GM21447 (cell line): Measurements from ENCODE around the gene FHIT.

ENCODE experiments used
- ATAC-seq: cut with Tn5 transposase; IDR thresholded peaks from one replicate; pipeline ENCODE4 v1.9.1; 2021; ENCODE audit not compliant: unreplicated experiment

The FHIT gene

DNA sequence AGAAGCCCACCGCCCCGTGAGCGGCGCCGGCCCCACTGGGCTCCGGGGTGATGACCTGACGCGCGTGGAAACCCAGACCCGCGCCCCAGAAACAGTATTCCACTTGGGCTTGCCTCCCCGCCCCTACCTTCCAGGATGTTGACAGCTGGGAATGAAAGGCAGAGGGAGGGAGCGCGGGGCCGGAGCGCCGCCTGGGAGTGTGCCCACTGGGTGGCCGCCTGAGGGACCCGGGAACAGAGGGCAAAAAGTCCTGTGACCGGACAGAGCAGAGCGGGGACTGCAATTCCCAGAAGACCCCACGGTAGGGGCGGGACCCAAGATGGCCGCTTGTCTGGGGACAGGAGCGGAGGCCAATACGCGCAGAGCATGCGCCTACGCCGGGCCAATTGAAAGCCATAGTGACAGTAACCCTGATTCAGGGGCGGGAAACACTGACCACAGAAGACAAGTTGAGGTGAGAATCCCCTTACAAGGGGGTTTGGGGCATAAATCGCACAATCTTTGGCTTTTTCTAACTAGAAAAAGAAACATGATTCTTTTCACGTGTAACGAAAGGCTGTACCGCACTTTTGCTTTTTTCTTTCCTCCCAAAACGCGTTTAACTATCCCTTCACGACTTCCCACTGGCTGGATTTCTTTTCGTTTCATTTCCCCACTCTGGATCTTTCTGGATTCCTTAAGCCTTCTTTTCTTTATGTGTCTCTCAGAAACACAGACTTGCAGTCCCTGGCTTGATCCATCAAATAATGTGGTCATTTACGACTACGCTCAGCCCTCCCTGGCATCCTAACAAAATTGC, at the start of gene FHIT:
Gene FHIT, minus strand, starts transcription at position 279 of the 799 bp plus-strand sequence.
- peak; percentile 88 for ATAC-seq

DNA sequence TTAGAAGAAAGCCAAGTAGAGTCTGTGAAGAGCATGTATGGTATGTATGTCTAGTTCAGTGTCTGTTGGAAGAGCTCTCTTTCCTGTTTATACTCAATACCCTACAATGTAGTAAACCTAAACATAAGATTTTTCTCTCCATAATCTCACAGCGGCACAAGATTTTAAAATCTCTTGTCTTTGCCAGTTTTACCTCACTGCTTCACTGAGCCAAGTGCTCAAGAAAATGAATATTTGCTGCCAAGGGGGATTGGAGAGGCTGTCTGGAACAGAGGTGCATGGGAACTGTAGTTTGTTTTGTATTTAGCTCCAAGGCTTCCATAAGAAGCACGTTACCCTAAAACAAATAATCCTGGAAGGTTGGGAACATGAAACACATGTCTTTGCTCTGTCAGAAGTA, 49.5 kb upstream of the FHIT start:
- no peak for ATAC-seq

DNA sequence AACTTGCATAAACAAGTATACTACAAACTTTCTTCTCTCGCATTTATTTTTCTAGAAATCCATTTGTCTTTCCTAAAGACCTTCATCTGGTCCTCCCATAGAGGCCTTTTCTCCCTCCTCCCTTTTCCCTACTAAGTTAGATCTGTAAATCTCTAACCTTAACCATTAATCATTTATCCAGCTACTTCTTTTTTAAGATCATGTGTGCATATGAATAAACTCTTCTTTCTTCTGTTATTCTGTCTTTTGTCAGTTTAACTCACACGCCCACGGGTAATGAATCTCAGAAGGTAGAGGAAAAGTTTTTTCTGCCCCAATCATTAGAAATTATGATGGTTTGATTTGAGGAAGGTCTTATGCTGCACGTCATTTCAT, 48.7 kb upstream of the FHIT start:
- ATAC-seq: no peak

DNA sequence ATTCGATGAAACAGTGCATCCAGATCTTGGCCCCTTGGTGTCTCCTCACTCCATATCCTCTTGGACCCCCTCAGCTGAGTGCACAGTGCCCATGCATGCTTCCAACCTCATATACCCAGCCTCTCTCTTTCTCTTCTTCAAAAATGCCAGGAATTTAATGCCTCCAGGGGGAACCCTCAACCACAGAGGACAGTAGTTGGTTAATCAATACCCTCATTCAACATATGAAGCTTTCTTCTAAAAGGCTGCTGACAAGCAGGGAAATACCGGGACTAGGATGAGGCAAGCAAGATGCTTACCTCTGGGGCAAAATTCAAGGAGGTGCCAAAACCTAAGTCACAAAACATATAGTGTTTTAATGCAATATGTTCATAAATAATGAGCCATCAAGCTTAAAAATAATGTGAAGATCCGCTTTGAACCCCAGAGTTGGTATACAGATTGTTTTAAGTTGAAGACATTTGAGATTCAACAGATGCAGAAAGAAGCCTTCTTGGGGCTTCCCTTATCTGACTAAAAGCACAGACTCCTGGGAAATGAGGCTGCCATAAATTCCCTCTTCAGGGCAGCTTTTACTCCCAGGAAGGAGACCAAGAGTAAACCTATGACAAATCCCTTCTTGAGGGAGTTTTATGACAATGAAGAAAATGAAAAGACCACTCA, 48.2 kb upstream of the FHIT start:
- ATAC-seq: no peak

DNA sequence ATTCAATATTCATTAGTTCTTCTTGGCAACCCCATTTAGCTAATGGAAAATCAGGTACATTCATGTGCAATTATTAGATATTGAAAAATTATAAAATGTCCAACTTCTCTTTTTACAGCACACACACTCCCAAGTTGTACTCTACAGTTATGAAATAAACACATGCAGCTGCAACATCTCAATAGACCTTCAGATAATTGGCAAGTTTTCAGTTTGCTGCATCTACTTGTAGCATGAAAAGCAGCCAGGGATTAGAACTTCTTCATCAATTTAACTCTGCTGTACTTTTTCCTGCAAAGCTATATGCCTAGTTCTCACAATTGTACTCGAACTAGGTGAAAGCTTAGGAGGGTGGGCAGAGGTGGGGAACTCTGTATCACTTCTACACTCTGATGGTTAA, 46.6 kb upstream of the FHIT start:
- no peak for ATAC-seq

DNA sequence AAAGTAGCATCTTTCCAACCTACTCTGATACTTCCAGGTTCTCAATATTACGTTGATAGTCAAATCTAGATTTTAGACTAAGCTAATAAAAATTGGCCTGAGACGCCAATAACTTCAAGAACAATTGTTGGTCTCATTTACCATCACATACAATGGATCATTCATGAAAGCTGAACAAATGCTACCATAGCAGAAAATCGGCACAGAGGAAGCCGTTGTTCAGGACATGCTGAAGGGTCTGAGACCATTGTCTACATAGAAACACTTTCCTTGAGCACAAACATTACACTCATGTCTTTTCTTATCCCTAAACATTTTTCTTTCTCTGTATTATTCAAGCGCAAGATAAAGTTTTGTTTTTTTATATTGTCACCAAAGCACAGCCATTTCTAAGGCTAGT, 37.2 kb upstream of the FHIT start:
- ATAC-seq: no peak

DNA sequence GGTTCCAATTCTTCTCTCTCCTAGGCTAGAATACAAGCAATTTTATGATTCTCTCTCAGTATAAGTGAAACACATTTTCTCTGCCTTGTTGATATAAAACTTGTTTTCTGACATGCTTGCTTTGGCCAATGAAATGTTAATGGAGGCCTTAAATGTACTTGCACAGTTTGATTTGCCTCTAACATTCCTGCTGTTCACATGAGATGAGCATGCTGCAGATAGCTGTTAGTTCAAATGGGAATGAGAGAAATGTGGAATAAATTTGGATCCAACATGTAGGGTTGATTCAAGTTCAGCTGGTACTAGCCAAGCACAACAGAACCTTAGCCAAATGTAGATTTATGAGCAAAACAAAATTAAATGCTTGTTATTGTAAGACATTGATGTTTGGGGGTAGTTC, 32.6 kb upstream of the FHIT start:
- no peak for ATAC-seq

DNA sequence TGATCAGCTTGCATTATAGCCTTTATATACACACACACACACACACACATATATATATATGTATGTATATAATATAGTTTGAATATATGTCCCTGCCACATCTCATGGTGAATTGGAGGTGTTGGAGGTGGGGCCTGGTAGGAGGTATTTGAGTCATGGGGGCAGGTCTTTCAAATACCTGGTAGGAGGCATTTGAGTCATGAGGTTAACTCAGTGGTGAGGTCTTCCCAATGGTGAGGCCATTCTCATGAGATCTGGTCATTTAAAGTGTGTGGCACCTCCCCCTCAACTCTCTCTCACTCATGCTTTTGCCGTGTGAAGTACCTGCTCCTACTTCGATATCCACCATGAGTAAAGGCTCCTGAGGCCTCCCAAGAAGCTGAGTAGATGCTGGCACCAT, 27.5 kb upstream of the FHIT start:
- no peak for ATAC-seq

DNA sequence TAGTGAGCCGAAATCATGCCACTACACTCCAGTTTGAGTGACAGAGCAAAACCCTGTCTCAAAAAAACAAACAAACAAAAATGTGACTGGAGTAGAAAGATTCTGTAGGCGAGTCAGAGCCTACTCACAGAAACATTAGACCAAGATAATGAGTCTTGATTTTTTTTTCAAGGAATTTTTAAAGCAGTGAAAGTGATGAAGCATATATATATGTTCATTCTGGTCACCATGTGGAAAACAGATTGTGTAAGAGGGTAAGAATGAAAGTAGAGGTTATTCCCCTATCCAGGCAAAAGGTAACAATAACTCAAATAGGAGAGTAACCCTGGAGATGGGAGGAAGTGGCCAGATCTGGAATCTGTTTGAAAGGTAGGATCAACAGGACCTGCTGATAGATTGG, 26.2 kb upstream of the FHIT start:
- no peak for ATAC-seq

DNA sequence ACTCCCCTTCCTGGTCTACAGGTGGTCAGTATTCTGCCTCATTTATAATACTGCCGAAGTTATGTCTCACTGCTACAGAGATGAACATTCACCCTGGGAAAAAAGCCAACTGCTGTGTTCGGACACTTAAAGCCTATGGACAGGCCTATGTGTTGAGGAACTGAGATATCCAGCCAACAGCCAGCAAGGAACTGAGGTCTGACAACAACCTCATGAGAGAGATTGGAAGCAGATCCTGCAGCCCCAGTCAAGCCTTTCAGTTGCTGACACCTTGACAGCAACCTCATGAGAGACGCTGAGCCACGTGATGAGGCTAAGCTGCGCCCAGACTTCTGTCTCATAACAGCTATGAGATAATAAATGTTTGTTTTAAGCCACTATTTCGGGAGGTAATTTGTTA, 18.2 kb upstream of the FHIT start:
- ATAC-seq: no peak

DNA sequence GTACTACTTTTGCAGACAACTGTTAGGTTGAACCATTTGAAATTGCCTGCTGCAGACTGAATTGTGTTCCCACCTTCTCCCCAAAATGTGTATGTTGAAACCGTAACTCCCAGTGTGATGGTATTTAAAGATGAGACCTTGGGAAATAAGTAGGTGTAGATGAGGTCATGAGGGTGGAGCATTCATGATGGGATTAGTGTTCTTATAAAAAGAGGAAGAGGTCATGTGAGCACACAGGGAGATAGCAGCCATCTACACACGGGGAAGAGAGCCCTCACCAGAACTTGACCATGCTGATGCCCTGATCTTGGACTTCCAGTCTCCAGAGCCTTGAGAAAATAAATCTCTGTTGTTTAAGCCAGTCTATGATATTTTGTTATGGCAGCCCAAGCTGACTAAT, 17.4 kb upstream of the FHIT start:
- no peak for ATAC-seq

DNA sequence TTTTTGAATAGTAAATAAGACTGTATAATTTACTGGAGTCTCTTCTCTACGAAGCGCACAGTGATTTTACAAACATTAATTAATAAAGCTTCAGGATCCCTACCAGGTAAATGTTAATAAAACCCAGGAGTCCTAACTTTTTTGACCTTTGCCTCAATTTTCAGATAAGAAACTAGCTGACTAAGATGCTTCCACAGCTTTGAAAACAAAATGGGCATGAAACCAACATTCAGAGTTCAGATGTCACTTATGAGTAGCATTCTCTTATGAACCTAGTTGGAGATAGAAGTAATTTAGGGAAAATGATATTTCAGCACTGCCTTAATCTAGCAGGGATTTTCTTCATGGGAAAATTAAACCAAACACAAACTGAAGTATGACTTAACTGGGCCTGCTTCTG, 13.0 kb upstream of the FHIT start:
- no peak for ATAC-seq

DNA sequence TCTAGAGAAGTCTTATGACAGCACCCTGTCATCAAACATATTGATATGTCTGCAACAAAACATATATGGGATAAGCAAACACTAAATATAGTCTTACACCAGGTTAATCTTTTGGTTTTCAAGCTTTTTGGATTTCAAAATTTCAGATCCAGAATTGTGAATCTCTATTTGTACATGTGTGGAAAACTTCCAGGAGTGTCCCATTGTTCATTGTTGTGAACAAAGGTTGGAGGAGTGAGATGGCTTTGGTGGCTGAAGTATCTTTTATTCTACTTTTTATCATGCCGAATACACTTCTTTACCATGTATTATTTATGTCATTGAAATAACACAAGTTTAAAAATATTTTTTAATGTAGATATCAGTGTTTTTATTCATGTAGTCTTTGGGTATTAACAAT, 5.9 kb upstream of the FHIT start:
- ATAC-seq: no peak

DNA sequence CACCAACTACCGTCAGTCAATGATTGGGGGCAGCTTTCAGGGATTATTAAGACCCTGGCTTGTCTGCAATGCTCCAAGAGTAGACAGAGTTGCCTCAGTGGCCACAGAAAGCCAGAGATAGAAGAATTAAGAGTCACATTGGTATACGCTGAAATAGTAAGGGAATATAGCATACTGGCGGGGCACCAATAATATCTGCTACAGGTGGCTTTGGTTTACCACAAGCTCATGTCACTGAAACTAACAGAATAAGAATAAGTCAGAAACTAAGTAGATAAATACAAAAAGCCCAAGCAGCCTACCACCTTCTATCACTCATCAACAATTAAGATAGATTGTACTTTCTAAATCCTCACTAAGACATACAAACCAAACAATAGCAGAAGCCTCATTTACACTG, 2.5 kb upstream of the FHIT start:
- no peak for ATAC-seq

DNA sequence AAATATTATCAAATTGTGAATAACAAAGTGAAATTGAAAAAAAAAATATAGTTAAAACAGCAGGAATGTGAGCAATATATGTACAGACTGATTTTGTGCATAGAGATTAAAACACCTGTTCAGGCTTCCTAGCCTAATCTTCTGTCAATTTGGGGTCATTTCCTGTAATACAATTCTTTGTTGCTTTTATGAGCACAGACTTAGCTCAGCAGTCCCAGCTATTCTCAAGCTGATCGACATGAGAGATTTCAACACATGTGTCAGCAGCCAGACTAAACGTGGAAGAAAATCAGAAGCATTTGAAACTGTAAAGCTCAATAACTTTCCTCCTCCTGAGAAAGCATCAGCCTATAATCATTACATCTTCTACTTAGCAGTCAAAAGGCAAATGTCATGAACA, 1.6 kb upstream of the FHIT start:
- no peak for ATAC-seq

DNA sequence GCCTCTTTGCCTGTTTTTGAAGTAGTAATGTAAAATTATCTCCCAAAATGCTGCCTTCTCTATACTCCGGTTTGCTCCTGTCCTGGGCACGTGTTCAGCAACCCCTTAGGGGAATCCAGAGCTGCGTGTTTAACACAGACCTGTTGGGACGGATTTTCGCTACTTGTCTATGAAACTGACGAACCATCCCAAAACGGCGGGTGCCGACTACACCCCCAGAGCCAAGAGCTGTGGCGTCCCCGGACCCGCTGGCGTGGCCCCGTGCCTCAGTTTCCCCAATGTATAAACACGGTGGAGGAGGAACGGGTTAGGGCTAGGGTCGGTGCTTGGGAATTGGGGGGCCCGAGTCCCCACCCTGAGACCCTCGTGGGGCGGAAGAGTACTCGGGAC, 473 bp downstream of the FHIT start:
- ATAC-seq: no peak

DNA sequence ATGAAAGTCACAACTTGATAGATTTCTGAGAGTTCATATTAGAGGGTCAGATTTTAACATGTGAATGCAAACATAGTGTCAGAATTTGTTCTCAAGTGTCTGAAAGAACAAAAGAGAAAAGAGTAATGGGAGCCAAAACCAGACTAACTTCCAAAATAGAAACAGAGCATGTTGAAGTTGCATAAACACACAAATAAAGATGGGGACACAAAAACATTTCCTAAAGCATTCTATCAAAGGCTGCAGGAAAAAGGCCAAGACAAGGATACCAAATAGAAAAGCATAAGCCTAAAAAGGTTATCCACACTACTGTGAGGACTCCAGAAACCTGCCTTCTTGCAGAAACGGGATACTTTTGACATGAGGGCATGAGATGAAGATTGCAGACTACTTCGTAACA, 2.8 kb downstream of the FHIT start:
- no peak for ATAC-seq

DNA sequence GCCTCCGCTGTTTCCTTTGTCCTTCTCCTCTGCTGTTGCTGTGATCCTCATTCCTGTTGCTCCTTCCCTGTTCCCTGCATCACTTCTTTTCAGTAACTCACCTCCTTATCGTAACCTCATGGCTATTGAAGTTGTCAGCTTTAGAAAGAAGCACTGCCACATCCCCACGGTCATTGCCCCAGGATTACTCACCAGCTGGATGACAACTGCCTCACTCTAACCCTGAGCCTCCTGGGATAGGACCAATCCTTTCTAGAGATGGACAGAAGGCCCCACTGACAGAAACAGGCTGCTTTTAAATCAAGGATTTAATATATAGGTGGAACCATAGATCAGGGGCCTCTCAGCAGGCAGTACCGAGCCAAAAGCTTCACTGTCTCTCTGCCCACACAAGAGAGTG, 4.1 kb downstream of the FHIT start:
- ATAC-seq: no peak

DNA sequence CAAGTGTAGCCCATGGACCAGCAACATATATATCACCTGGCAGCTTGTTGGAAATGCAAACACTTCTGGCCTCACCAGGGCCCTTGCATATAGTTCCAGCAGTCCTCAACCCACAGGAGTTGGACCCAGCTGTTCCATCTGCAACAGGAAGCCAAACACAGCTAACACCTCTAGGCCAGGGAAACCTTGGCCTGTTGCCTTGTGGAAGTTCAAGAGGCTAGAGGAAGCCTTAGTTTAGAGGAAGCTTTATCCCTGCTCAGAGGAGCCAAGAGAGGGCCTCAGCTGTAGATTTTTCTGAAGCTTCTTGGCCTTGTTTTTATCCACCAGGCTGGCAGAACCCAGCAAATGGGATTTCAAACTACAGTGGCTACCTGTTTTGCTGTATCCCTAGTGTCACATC, 11.4 kb downstream of the FHIT start:
- no peak for ATAC-seq

DNA sequence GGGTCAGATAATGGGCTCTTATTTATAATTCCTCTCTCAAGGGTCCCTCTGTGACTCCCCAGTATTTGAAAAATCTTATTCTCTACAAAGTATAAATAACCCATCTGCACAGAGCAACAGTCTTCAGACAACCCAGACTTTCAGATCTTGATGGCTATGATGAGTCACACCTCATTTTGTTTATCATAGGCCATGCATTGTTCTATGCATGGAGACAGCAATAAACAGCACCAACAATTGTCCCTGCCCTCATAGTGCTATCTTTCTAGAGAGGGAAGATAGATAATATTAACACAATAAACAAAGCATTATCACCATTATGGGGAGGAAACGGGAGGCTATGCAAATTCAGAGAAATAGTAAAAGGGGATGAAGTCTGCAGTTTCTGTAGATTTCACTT, 13.4 kb downstream of the FHIT start:
- no peak for ATAC-seq

DNA sequence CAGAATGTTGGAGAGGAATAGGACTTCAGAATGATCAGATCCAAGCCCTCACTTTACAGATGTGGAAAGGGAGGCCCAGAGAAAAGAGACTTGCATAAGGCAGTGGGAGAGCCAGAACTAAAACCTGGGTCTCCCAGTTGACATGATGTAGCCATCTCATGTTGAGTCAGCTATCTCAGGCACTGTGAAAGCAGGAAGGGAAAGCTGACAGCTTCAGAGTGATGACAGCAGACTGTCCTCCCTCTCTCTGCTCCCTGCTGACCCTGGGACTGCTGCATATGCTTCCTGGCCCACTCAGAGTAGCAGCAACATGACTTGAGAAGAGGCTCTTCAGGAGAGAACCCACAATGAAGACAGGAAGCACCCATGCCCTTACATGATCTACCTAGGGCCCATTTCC, 14.7 kb downstream of the FHIT start:
- ATAC-seq: peak; percentile 91

DNA sequence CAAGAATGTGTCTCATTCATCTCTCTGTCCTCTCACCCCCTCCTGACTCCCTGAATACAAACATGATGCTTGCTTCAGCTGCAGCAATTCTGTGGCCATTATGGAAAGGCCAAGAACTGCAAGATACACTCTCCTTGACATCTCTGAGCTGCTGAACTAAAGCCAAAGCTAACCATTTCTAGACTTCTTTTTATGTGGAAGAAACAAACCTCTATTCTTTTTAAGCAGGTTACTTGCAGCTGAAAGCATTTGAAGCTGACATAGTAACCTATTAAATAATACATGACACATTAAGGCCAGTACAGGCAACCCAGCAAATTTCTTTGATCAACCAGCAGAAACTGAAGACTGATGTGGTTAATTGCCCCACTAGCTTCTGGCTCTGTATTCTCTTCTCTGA, 17.5 kb downstream of the FHIT start:
- ATAC-seq: peak; percentile 44

DNA sequence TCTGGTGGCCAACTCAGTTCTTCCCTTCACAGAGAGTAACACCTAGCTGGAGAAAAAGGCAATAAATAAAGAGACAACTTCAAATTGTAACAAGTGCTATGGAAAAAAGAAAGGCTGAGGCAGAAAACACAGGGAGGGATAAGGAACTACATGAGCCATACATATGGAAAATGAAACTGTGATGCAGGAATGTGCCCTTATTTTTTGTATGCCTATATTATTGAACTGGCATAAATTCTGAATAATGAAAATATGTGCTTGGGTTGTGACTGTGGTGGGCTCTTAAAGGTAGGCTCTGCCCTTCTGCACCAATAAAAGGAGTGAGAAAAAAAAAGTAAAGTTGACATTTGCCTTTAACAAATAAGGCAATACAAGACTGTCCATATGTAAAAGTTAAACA, 19.6 kb downstream of the FHIT start:
- no peak for ATAC-seq
